ENCODE results near the gene IGF2BP2. TPM values are rescaled to one million over a fixed set of nuclear protein-coding genes. Genes with fewer than 3 reads are reported as not detected.

IGF2BP2 gene
- total and polyA plus RNA-seq, 3 donors from 2014 or later, result 18.9 to 29.1 (median 19.4) TPM

GRCh38 chr3:185595526-185595925 lies 229.3 kb downstream of the IGF2BP2 start:
- TF ChIP-seq POLR2A (IDR thresholded peaks at IDR 0.05) (no peak), CTCF (IDR thresholded peaks at IDR 0.05) (no peak)
- Histone ChIP-seq H3K27me3 (no peaks in the 10 kb centered on the region), H3K27ac (no peak overlapping the region), H3K4me1 (no peaks in the 10 kb centered on the region), H3K9me3 (no peaks in the 10 kb centered on the region), H3K36me3 (ENCODE audit: low read depth, missing control alignments) (no peaks in the 10 kb centered on the region), H3K4me3 (no peak overlapping the region)
- DNase-seq, result no peak
- 87 to 89% methylated on average over 4 of the region's 4 CpGs for WGBS, 2 donors
- intact Hi-C loops (cut with DNase I; ENCODE audit: low total_unique reads), result no loop called here

GRCh38 chr3:185594073-185594472 lies 230.8 kb downstream of the IGF2BP2 start:
- DNase-seq, result no peak
- Histone ChIP-seq H3K4me1 (no peaks in the 10 kb centered on the region), H3K4me3 (no peak overlapping the region), H3K27me3 (no peaks in the 10 kb centered on the region), H3K9me3 (no peaks in the 10 kb centered on the region), H3K36me3 (ENCODE audit: low read depth, missing control alignments) (no peaks in the 10 kb centered on the region), H3K27ac (no peak overlapping the region)
- intact Hi-C loops (cut with DNase I; ENCODE audit: low total_unique reads), result no loop called here
- no peak for TF ChIP-seq POLR2A (IDR thresholded peaks at IDR 0.05)
- TF ChIP-seq CTCF (IDR thresholded peaks at IDR 0.05), result no peak
- WGBS, 2 donors, result 76 to 81% methylated on average over 3 of the region's 3 CpGs

Small RNAs within 50 kb of the gene (microRNA-seq; reads per million reads assigned to microRNA genes)
- gene MIR548AQ (ENCODE audit: borderline number of aligned reads in 2 of 2, borderline replicate concordance in 1 of 2), result 0 reads per million in 2 donors

Small RNAs within 50 kb of the gene (small RNA-seq; reads per million reads assigned to genes)
- gene AC133473.1 (0 reads per million in 2 donors), gene MIR548AQ (0 reads per million in 2 donors)

Other genes with a start within 250 kb of the IGF2BP2 start
- gene SENP2, start 238.7 kb downstream of the IGF2BP2 start, total RNA-seq, result 10 to 100 TPM; 56.7 to 88.1 TPM
- gene SENP2, start 238.7 kb downstream of the IGF2BP2 start, polyA plus RNA-seq (ENCODE audit: insufficient read depth, low read depth, low replicate concordance), result 146 TPM
- gene TRA2B, start 113.0 kb upstream of the IGF2BP2 start, total RNA-seq, result 100 to 1,000 TPM; 177 to 199 TPM
- gene TRA2B, start 113.0 kb upstream of the IGF2BP2 start, polyA plus RNA-seq (ENCODE audit: insufficient read depth, low read depth, low replicate concordance), result 136 TPM

Measured in testis (tissue), 3 donors.